HG02610 (cell line): ENCODE results near the gene CENPT.
"Not testable (repeated sequence)": the region's sequence is repeated elsewhere in the genome, so short reads cannot be mapped to it uniquely, and the experiment has no call there.

ENCODE experiments used
- ATAC-seq: cut with Tn5 transposase; IDR thresholded peaks from one replicate; pipeline ENCODE4 v1.9.1; 2021; ENCODE audit warnings: mild to moderate bottlenecking, moderate library complexity; ENCODE audit not compliant: unreplicated experiment

The CENPT gene

GRCh38 chr16:67853670-67854069, 6.2 kb upstream of the CENPT start:
- no peak for ATAC-seq

GRCh38 chr16:67848118-67848517, 625 bp upstream of the CENPT start:
- ATAC-seq, result no peak

GRCh38 chr16:67846320-67847063, 1.0 kb downstream of the CENPT start, which contains the start of gene NUTF2:
Gene NUTF2 (plus strand): TSS chr16:67846933. CDS start chr16:67865131, 18,198 bp downstream.
- ATAC-seq, result peak; percentile 58

- no peak for ATAC-seq
Observed at GRCh38 chr16:67846063-67846319, 1.5 kb downstream of the CENPT start.

GRCh38 chr16:67845291-67846062, 2.0 kb downstream of the CENPT start:
- no peak for ATAC-seq

GRCh38 chr16:67844497-67844896, 3.0 kb downstream of the CENPT start:
- no peak for ATAC-seq

GRCh38 chr16:67843343-67843765, 4.1 kb downstream of the CENPT start:
- no peak for ATAC-seq

GRCh38 chr16:67842509-67843342, 4.8 kb downstream of the CENPT start:
- ATAC-seq, result peak; percentile 4

- ATAC-seq, result peak; percentile 37
Observed at GRCh38 chr16:67841816-67842508, 5.5 kb downstream of the CENPT start, which contains the start of gene THAP11. Gene THAP11 (plus strand): TSS chr16:67842320. CDS start chr16:67842555, 235 bp downstream.

GRCh38 chr16:67841198-67841815, 6.2 kb downstream of the CENPT start:
- no peak for ATAC-seq

- no peak for ATAC-seq
Observed at GRCh38 chr16:67837811-67838210, 9.7 kb downstream of the CENPT start.

- ATAC-seq, result not testable (repeated sequence)
Observed at GRCh38 chr16:67837190-67837589, 10.3 kb downstream of the CENPT start.

- ATAC-seq, result no peak
Observed at GRCh38 chr16:67834242-67834614, 13.3 kb downstream of the CENPT start.

- peak; percentile 95 for ATAC-seq
Observed at GRCh38 chr16:67833415-67834241, 13.9 kb downstream of the CENPT start.

- peak; percentile 9 for ATAC-seq
Observed at GRCh38 chr16:67833030-67833414, 14.5 kb downstream of the CENPT start.

- no peak for ATAC-seq
Observed at GRCh38 chr16:67828651-67829050, 18.8 kb downstream of the CENPT start.

- no peak for ATAC-seq
Observed at GRCh38 chr16:67825906-67826305, 21.6 kb downstream of the CENPT start.

GRCh38 chr16:67825119-67825518, 22.4 kb downstream of the CENPT start:
- no peak for ATAC-seq

GRCh38 chr16:67822511-67822910, 25.0 kb downstream of the CENPT start:
- no peak for ATAC-seq
